ENCODE measurements around the gene MYO9B. TPM values are rescaled to one million over a fixed set of nuclear protein-coding genes. Genes with fewer than 3 reads are reported as not detected.

The MYO9B gene
- total and polyA plus RNA-seq, 2 of the 13 experiments (the other 11 are each of a cell fraction or from before 2014, with no cell fraction given): 18.0 to 18.3 TPM

- Histone ChIP-seq H3K79me2 (ENCODE audit: insufficient read depth, low read length) (peaks cover 52% of the 10 kb centered on the region), H2AFZ (ENCODE audit: low read length) (no peak overlapping the region), H3K9me3 (ENCODE audit: low read length) (no peaks in the 10 kb centered on the region), H3K4me2 (ENCODE audit: low read depth, low read length) (no peak overlapping the region), H3K4me1 (ENCODE audit: insufficient read depth, low read length) (peaks cover 41% of the 10 kb centered on the region), H3K27me3 (ENCODE audit: control insufficient read depth in 1 of 2, insufficient read depth in 2 of 2, low read length in 2 of 2) (no peaks in the 10 kb centered on the region), H3K9ac (ENCODE audit: insufficient read depth, low read depth, low read length) (no peak overlapping the region), H3K27ac (ENCODE audit: extremely low read length, insufficient read depth, low read length) (no peak overlapping the region), H3K4me3 (replicated peaks in 1 of 3; ENCODE audit: insufficient read depth in 1 of 3, low read depth in 2 of 3, low read length in 3 of 3) (no peak overlapping the region), H3K36me3 (replicated peaks in 1 of 2; ENCODE audit: control insufficient read depth in 1 of 2, insufficient read depth in 2 of 2, low read length in 2 of 2) (peaks cover 0 to 3% of the 10 kb centered on the region in 2 experiments; a peak in 1 of 5 replicates), H4K20me1 (ENCODE audit: insufficient read depth, low read length) (no peaks in the 10 kb centered on the region)
- intact Hi-C loops (cut with micrococcal nuclease; ENCODE audit: unreplicated experiment): loop anchor here (2.0 kb wide), 1 partner anchor 15 kb away; no protein-coding TSS in a partner anchor
- TF ChIP-seq GABPB1 (CRISPR knock-in tag; IDR thresholded peaks at IDR 0.05) (no peak), SMC3 (IDR thresholded peaks at IDR 0.05; ENCODE audit: low read length) (no peak), FOXJ3 (CRISPR knock-in tag; IDR thresholded peaks at IDR 0.05; ENCODE audit: borderline replicate concordance) (no peak), MAF1 (CRISPR knock-in tag; IDR thresholded peaks at IDR 0.05; ENCODE audit: borderline replicate concordance) (no peak), HNRNPH1 (optimal IDR thresholded peaks at IDR 0.05; ENCODE audit: low read depth, low read length) (no peak), SMAD3 (CRISPR knock-in tag; IDR thresholded peaks at IDR 0.05) (no peak), ZSCAN21 (CRISPR knock-in tag; IDR thresholded peaks at IDR 0.05; ENCODE audit: borderline replicate concordance) (no peak), RNF219 (CRISPR knock-in tag; IDR thresholded peaks at IDR 0.05) (no peak), SETDB1 (CRISPR knock-in tag; IDR thresholded peaks at IDR 0.05; ENCODE audit: borderline replicate concordance) (no peak), BRD4 (CRISPR knock-in tag; IDR thresholded peaks at IDR 0.05) (no peak), ZSCAN29 (CRISPR knock-in tag; conservative IDR thresholded peaks at IDR 0.05) (no peak), NONO (IDR thresholded peaks at IDR 0.05) (no peak), NONO (CRISPR knock-in tag; conservative IDR thresholded peaks at IDR 0.05) (no peak)
- no peak for DNase-seq (ENCODE audit: low spot score)
- in situ Hi-C loops (cut with HindIII; ENCODE audit: extremely low pct_ligation_motif_present, low pct_unique_long_range_greater_than_20kb): no loop called here
- CTCF ChIA-PET (ENCODE audit: low intra/inter-chr PET ratio, low total read pairs): no interaction called here
- no peak for FAIRE-seq
- POLR2A ChIA-PET: no interaction called here
- no peak for ATAC-seq
- no TSS peak for BruUV-seq (replicated peaks)
- WGBS (ENCODE audit: low lambda C conversion rate): 96% methylated on average over 13 of the region's 20 CpGs
Measured at GRCh38 chr19:17081672-17082630, 6.4 kb downstream of the MYO9B start.
